ENCODE measurements around the gene IL26. TPM values are rescaled to one million over a fixed set of nuclear protein-coding genes. Genes with fewer than 3 reads are reported as not detected.

The IL26 gene
- total RNA-seq, 1 donor from 2014 or later: 2.5 TPM

GRCh38 chr12:68268967-68269366 is 43.4 kb upstream of the IL26 start:
- H3K4me1 Mint-ChIP-seq (ENCODE audit: low read depth): peaks cover 71% of the 10 kb centered on the region
- H3K27me3 Mint-ChIP-seq (ENCODE audit: low read depth): no peaks in the 10 kb centered on the region
- TF ChIP-seq, protein P1, sequence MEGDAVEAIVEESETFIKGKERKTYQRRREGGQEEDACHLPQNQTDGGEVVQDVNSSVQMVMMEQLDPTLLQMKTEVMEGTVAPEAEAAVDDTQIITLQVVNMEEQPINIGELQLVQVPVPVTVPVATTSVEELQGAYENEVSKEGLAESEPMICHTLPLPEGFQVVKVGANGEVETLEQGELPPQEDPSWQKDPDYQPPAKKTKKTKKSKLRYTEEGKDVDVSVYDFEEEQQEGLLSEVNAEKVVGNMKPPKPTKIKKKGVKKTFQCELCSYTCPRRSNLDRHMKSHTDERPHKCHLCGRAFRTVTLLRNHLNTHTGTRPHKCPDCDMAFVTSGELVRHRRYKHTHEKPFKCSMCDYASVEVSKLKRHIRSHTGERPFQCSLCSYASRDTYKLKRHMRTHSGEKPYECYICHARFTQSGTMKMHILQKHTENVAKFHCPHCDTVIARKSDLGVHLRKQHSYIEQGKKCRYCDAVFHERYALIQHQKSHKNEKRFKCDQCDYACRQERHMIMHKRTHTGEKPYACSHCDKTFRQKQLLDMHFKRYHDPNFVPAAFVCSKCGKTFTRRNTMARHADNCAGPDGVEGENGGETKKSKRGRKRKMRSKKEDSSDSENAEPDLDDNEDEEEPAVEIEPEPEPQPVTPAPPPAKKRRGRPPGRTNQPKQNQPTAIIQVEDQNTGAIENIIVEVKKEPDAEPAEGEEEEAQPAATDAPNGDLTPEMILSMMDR (IDR thresholded peaks at IDR 0.05): no peak
- no peak overlapping the region for H3K4me3 Mint-ChIP-seq (ENCODE audit: unreplicated experiment)
- no peaks in the 10 kb centered on the region for H3K9me3 Mint-ChIP-seq (ENCODE audit: low read depth)
- DNase-seq (ENCODE audit: low spot score): no peak
- H3K36me3 Mint-ChIP-seq (ENCODE audit: low read depth): no peaks in the 10 kb centered on the region
- H3K27ac Mint-ChIP-seq (ENCODE audit: unreplicated experiment): peak overlapping the region; percentile 97

- Mint-ChIP-seq H3K27me3 (ENCODE audit: low read depth) (no peaks in the 10 kb centered on the region), H3K27ac (ENCODE audit: unreplicated experiment) (peak overlapping the region; percentile 97), H3K36me3 (ENCODE audit: low read depth) (no peaks in the 10 kb centered on the region), H3K4me1 (ENCODE audit: low read depth) (peaks cover 81% of the 10 kb centered on the region), H3K9me3 (ENCODE audit: low read depth) (no peaks in the 10 kb centered on the region), H3K4me3 (ENCODE audit: unreplicated experiment) (no peak overlapping the region)
- TF ChIP-seq, protein P1 (IDR thresholded peaks at IDR 0.05): no peak
- no peak for DNase-seq (ENCODE audit: low spot score)
Measured at GRCh38 chr12:68267892-68268396, 42.3 kb upstream of the IL26 start.

GRCh38 chr12:68264857-68265256 is 39.2 kb upstream of the IL26 start:
- Mint-ChIP-seq H3K4me3 (ENCODE audit: unreplicated experiment) (peak overlapping the region; percentile 31), H3K4me1 (ENCODE audit: low read depth) (peaks cover 78% of the 10 kb centered on the region), H3K27ac (ENCODE audit: unreplicated experiment) (peak overlapping the region; percentile 96), H3K27me3 (ENCODE audit: low read depth) (no peaks in the 10 kb centered on the region), H3K9me3 (ENCODE audit: low read depth) (no peaks in the 10 kb centered on the region), H3K36me3 (ENCODE audit: low read depth) (no peaks in the 10 kb centered on the region)
- TF ChIP-seq, protein P1 (IDR thresholded peaks at IDR 0.05): no peak
- no peak for DNase-seq (ENCODE audit: low spot score)

DNA sequence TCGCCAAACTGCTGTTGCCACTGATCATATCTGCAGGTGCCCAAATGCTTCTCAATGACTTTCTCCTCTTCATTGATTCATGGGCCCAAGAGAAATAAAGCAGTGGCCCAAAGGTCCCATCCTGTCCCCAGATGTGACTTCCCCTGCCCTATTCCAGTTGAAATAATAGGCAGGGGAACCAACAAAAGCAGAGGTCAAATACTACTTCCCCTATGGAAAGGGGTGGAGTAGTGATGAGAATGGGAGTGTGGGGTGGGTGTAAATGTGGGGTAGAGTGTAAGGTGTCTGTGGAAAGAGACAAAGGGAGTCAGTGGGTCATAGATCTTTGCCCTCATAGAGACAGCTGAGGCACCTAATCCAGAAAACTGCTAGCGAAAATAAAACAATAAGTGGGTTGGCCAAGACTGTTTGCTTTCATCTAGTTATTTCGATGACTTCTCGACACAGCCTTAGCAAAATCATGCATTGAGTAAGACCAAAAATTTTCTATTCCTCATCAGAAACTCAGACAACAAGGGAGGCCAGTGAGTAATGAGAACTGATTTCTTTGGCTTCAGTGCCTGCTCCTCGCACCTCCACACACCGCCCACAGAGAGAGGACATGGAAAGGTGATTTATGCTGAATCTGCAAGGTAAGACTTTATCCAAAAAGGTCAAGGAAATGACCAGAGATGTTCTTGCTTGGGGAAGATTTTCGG is 38.7 kb upstream of the IL26 start:
- DNase-seq (ENCODE audit: low spot score): no peak
- TF ChIP-seq, protein P1 (IDR thresholded peaks at IDR 0.05): no peak
- Mint-ChIP-seq H3K27ac (ENCODE audit: unreplicated experiment) (peak overlapping the region; percentile 96), H3K4me1 (ENCODE audit: low read depth) (peaks cover 78% of the 10 kb centered on the region), H3K36me3 (ENCODE audit: low read depth) (no peaks in the 10 kb centered on the region), H3K9me3 (ENCODE audit: low read depth) (no peaks in the 10 kb centered on the region), H3K27me3 (ENCODE audit: low read depth) (no peaks in the 10 kb centered on the region), H3K4me3 (ENCODE audit: unreplicated experiment) (no peak overlapping the region)

GRCh38 chr12:68263366-68263765 is 37.8 kb upstream of the IL26 start:
- TF ChIP-seq, protein P1 (IDR thresholded peaks at IDR 0.05): no peak
- no peaks in the 10 kb centered on the region for H3K27me3 Mint-ChIP-seq (ENCODE audit: low read depth)
- H3K9me3 Mint-ChIP-seq (ENCODE audit: low read depth): no peaks in the 10 kb centered on the region
- DNase-seq (ENCODE audit: low spot score): no peak
- H3K27ac Mint-ChIP-seq (ENCODE audit: unreplicated experiment): peak overlapping the region; percentile 96
- H3K4me3 Mint-ChIP-seq (ENCODE audit: unreplicated experiment): no peak overlapping the region
- peaks cover 75% of the 10 kb centered on the region for H3K4me1 Mint-ChIP-seq (ENCODE audit: low read depth)
- no peaks in the 10 kb centered on the region for H3K36me3 Mint-ChIP-seq (ENCODE audit: low read depth)

Data from chondrocyte (in vitro differentiated cells).